HepG2 (cell line): Measurements from ENCODE around the gene VARS2.

Source experiments
- JUN ChIP-seq: sonication (generic); formaldehyde crosslinking; IDR thresholded peaks from 2 replicates; pipeline ENCODE4 v1.4.0; 2020; ENCODE audit warnings: mild to moderate bottlenecking, missing genetic modification reagents
- SMC3 ChIP-seq: IDR thresholded peaks from 2 replicates; pipeline ENCODE4 v1.6.1; 2011; ENCODE audit warnings: low read length, improper control_type of control experiment
- SRSF9 ChIP-seq: fragments of 200-400 bp; formaldehyde crosslinking; IDR thresholded peaks from 2 replicates; pipeline ENCODE4 v1.6.1; 2018; ENCODE audit warnings: borderline replicate concordance, mild to moderate bottlenecking, low read depth, low read length; ENCODE audit not compliant: insufficient read depth, poor library complexity, severe bottlenecking

GRCh38 chr6:30876039-30876730 is 37.9 kb upstream of the VARS2 start:
- TF ChIP-seq SRSF9: no peak
- no peak for TF ChIP-seq JUN (CRISPR knock-in tag)
- TF ChIP-seq SMC3: no peak
